HepG2 (cell line): Measurements from ENCODE around the gene POC1A. TPM values are rescaled to one million over a fixed set of nuclear protein-coding genes. Genes with fewer than 3 reads are reported as not detected.

Source experiments
- EEA1 ChIP-seq: sonication (generic); formaldehyde crosslinking; IDR thresholded peaks from 2 replicates; pipeline ENCODE4 v1.5.1; 2020; ENCODE audit warnings: mild to moderate bottlenecking, missing genetic modification reagents, borderline replicate concordance
- FOXC1 ChIP-seq: sonication (generic); formaldehyde crosslinking; IDR thresholded peaks from 2 replicates; pipeline ENCODE4 v1.8.0; 2022; ENCODE audit warnings: mild to moderate bottlenecking, missing genetic modification reagents, borderline replicate concordance
- FOXK2 ChIP-seq: fragments of 450-650 bp; IDR thresholded peaks from 2 replicates; pipeline ENCODE4 v1.6.1; 2016
- HIVEP1 ChIP-seq: sonication (generic); formaldehyde crosslinking; IDR thresholded peaks from 2 replicates; pipeline ENCODE4 v1.4.0; 2020; ENCODE audit warnings: mild to moderate bottlenecking, missing genetic modification reagents
- KAT8 ChIP-seq: IDR thresholded peaks from 2 replicates; pipeline ENCODE4 v1.6.1; 2016; ENCODE audit warnings: missing genetic modification reagents, missing compliant biosample characterization
- MAZ ChIP-seq, 2 experiments: sonication (generic) in 1 of 2; formaldehyde crosslinking in 1 of 2; IDR thresholded peaks; 2 replicates each; pipeline versions ENCODE4 v1.5.0 to v1.6.1; 2012 to 2020; ENCODE audit warnings: low read depth in 2 of 2, mild to moderate bottlenecking in 2 of 2, borderline replicate concordance in 1 of 2, improper control_type of control experiment in 1 of 2, low read length in 1 of 2, missing genetic modification reagents in 1 of 2, moderate library complexity in 1 of 2
- NCOR1 ChIP-seq: fragments of 200-600 bp; sonication (generic); IDR thresholded peaks from 2 replicates; pipeline ENCODE4 v1.7.0; 2017; ENCODE audit warnings: antibody characterized with exemption, low read length, borderline replicate concordance
- NR2F1 ChIP-seq, 2 experiments: fragments of 450-650 bp in 1 of 2; formaldehyde crosslinking in 1 of 2; IDR thresholded peaks; 2 replicates each; pipeline versions ENCODE4 v1.5.0 to v1.6.1; 2016 to 2020; ENCODE audit warnings: mild to moderate bottlenecking in 1 of 2, missing compliant biosample characterization in 1 of 2, missing genetic modification reagents in 1 of 2, moderate library complexity in 1 of 2
- RFXAP ChIP-seq: sonication (generic); formaldehyde crosslinking; IDR thresholded peaks from 2 replicates; pipeline ENCODE4 v1.4.0; 2020; ENCODE audit warnings: missing genetic modification reagents, borderline replicate concordance
- ZBTB7A ChIP-seq: sonication (generic); formaldehyde crosslinking; IDR thresholded peaks from 2 replicates; pipeline ENCODE4 v1.8.0; 2022; ENCODE audit warnings: mild to moderate bottlenecking, missing genetic modification reagents
- ZNF326 ChIP-seq: sonication (generic); formaldehyde crosslinking; IDR thresholded peaks from 2 replicates; pipeline ENCODE4 v1.4.0; 2020; ENCODE audit warnings: missing genetic modification reagents, borderline replicate concordance
- ZNF44 ChIP-seq: sonication (generic); formaldehyde crosslinking; IDR thresholded peaks from 2 replicates; pipeline ENCODE4 v1.5.1; 2020; ENCODE audit warnings: mild to moderate bottlenecking, missing genetic modification reagents
- ZNF446 ChIP-seq: sonication (generic); formaldehyde crosslinking; IDR thresholded peaks from 2 replicates; pipeline ENCODE4 v1.5.0; 2020; ENCODE audit warnings: mild to moderate bottlenecking, missing genetic modification reagents
- ZNF713 ChIP-seq: sonication (generic); formaldehyde crosslinking; IDR thresholded peaks from 2 replicates; pipeline ENCODE4 v1.4.0; 2020; ENCODE audit warnings: mild to moderate bottlenecking, missing genetic modification reagents
- polyA plus RNA-seq, 8 experiments: library from polyadenylated mRNA; depleted of rRNA in 3 of 8; stranded (reverse) in 7 of 8; unstranded in 1 of 8; fragments of >200 nt; fragmentation: Illumina TruSeq in 4 of 8; extraction: Trizol in 4 of 8; gene quantifications; 2 replicates each; pipeline versions ENCODE4 v1.2.1 to v1.2.3, GENCODE V29; 2011 to 2016; ENCODE audit warnings: low read depth in 4 of 8, missing spikeins in 1 of 8, mixed read lengths in 1 of 8; ENCODE audit not compliant: insufficient read depth in 1 of 8
- total RNA-seq, 5 experiments: library from RNA; depleted of rRNA; stranded (reverse); fragments of >200 nt; fragmentation: Illumina TruSeq; extraction: Trizol; gene quantifications; 2 replicates each; pipeline ENCODE4 v1.2.3, GENCODE V29; 2016; ENCODE audit warnings: low read depth in 1 of 5
- TF ChIP-seq, protein P1 (sequence below): sonication (generic); formaldehyde crosslinking; IDR thresholded peaks from 2 replicates; pipeline ENCODE4 v1.5.0; 2020; ENCODE audit warnings: missing genetic modification reagents
- TF ChIP-seq, protein P2 (sequence below): sonication (generic); formaldehyde crosslinking; IDR thresholded peaks from 2 replicates; pipeline ENCODE4 v1.5.0; 2020; ENCODE audit warnings: missing genetic modification reagents, mild to moderate bottlenecking, borderline replicate concordance
- TF ChIP-seq, protein P3 (sequence below): sonication (generic); formaldehyde crosslinking; IDR thresholded peaks from 2 replicates; pipeline ENCODE4 v1.5.1; 2020; ENCODE audit warnings: mild to moderate bottlenecking, missing genetic modification reagents, moderate library complexity
- TF ChIP-seq, protein P4 (sequence below): sonication (generic); formaldehyde crosslinking; IDR thresholded peaks from 2 replicates; pipeline ENCODE4 v1.4.0; 2020; ENCODE audit warnings: missing genetic modification reagents, mild to moderate bottlenecking, borderline replicate concordance
- TF ChIP-seq, protein P5 (sequence below): sonication (generic); formaldehyde crosslinking; IDR thresholded peaks from 2 replicates; pipeline ENCODE4 v1.4.0; 2020; ENCODE audit warnings: mild to moderate bottlenecking, missing genetic modification reagents, borderline replicate concordance

The POC1A gene
- total and polyA plus RNA-seq, 2 of the 13 experiments (the other 11 are each of a cell fraction or from before 2014, with no cell fraction given): 14.6 to 20.0 TPM

DNA sequence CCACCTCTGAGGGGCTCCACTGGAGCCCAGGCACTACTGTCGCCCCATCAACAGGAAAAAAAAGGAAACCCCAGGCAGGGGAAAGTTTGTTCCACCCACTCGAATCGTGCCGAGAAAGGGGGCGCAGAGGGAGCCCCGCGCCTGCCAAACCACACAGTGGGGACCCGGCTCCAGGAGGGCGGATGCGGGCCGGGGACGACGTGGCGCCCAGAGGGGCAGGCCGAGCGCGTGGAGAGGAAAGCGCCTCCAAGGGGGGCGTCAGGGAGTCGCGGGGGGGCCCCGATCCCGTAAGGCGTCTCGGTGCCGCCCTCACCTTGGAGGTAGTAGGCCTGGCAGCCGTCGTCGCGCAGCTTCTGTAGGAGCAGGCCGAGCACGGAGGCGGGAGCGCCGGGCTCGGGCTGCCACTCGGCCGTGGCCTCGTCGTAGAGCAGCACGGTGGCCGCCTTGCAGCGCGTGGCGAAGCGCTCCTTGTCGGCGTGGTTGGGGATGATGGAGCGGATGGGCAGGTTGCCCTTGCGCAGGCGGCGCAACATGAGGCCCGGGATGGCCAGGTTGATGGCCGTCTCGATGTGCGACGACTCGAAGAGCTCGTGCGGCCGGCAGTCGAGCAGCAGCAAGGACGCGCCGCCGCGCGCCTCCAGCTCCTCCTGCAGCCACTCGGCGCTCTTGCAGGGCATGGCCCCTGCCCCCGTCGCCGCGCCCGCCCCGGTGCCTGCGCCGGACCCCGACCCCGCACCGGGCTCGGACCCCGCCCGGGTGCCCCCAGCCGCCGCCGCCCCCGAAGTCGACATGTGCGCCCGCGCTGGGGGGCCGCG is 98.5 kb downstream of the POC1A start (continued):
- TF ChIP-seq HIVEP1 (CRISPR knock-in tag) (peak; percentile 76; the same call in 1 of the 2 replicates), NCOR1 (no peak), RFXAP (CRISPR knock-in tag) (peak; percentile 68; the same call in 1 of the 2 replicates), ZNF326 (CRISPR knock-in tag) (no peak), MAZ (IDR thresholded peaks at IDR 0.05; ENCODE audit: borderline replicate concordance, low read depth, low read length) (no peak), MAZ (CRISPR knock-in tag; IDR thresholded peaks at IDR 0.05; ENCODE audit: low read depth) (peak; percentile 20; the same call in 1 of the 2 replicates), FOXK2 (no peak), ZNF44 (peak; percentile 61; the same call in 1 of the 2 replicates), EEA1 (peak; percentile 94), ZBTB7A (CRISPR knock-in tag) (peak; percentile 91), ZNF446 (CRISPR knock-in tag) (peak; percentile 86), KAT8 (CRISPR knock-in tag) (peak; percentile 38; the same call in 1 of the 2 replicates), ZNF713 (CRISPR knock-in tag) (no peak), FOXC1 (peak; percentile 95), NR2F1 (CRISPR knock-in tag; IDR thresholded peaks at IDR 0.05) (no peak)
- TF ChIP-seq, protein P1, sequence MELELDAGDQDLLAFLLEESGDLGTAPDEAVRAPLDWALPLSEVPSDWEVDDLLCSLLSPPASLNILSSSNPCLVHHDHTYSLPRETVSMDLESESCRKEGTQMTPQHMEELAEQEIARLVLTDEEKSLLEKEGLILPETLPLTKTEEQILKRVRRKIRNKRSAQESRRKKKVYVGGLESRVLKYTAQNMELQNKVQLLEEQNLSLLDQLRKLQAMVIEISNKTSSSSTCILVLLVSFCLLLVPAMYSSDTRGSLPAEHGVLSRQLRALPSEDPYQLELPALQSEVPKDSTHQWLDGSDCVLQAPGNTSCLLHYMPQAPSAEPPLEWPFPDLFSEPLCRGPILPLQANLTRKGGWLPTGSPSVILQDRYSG (CRISPR knock-in tag): peak; percentile 81; the same call in 1 of the 2 replicates
- TF ChIP-seq, protein P2, sequence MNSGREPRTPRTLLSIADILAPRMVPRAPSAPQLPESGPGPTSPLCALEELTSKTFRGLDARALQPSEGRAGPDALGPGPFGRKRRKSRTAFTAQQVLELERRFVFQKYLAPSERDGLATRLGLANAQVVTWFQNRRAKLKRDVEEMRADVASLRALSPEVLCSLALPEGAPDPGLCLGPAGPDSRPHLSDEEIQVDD (CRISPR knock-in tag): peak; percentile 78; the same call in 1 of the 2 replicates
- TF ChIP-seq, protein P3, sequence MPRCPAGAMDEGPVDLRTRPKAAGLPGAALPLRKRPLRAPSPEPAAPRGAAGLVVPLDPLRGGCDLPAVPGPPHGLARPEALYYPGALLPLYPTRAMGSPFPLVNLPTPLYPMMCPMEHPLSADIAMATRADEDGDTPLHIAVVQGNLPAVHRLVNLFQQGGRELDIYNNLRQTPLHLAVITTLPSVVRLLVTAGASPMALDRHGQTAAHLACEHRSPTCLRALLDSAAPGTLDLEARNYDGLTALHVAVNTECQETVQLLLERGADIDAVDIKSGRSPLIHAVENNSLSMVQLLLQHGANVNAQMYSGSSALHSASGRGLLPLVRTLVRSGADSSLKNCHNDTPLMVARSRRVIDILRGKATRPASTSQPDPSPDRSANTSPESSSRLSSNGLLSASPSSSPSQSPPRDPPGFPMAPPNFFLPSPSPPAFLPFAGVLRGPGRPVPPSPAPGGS (CRISPR knock-in tag): peak; percentile 88
- TF ChIP-seq, protein P4, sequence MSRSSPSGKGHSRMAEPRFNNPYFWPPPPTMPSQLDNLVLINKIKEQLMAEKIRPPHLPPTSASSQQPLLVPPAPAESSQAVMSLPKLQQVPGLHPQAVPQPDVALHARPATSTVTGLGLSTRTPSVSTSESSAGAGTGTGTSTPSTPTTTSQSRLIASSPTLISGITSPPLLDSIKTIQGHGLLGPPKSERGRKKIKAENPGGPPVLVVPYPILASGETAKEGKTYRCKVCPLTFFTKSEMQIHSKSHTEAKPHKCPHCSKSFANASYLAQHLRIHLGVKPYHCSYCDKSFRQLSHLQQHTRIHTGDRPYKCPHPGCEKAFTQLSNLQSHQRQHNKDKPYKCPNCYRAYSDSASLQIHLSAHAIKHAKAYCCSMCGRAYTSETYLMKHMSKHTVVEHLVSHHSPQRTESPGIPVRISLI (CRISPR knock-in tag): peak; percentile 33; the same call in 1 of the 2 replicates
- TF ChIP-seq, protein P5, sequence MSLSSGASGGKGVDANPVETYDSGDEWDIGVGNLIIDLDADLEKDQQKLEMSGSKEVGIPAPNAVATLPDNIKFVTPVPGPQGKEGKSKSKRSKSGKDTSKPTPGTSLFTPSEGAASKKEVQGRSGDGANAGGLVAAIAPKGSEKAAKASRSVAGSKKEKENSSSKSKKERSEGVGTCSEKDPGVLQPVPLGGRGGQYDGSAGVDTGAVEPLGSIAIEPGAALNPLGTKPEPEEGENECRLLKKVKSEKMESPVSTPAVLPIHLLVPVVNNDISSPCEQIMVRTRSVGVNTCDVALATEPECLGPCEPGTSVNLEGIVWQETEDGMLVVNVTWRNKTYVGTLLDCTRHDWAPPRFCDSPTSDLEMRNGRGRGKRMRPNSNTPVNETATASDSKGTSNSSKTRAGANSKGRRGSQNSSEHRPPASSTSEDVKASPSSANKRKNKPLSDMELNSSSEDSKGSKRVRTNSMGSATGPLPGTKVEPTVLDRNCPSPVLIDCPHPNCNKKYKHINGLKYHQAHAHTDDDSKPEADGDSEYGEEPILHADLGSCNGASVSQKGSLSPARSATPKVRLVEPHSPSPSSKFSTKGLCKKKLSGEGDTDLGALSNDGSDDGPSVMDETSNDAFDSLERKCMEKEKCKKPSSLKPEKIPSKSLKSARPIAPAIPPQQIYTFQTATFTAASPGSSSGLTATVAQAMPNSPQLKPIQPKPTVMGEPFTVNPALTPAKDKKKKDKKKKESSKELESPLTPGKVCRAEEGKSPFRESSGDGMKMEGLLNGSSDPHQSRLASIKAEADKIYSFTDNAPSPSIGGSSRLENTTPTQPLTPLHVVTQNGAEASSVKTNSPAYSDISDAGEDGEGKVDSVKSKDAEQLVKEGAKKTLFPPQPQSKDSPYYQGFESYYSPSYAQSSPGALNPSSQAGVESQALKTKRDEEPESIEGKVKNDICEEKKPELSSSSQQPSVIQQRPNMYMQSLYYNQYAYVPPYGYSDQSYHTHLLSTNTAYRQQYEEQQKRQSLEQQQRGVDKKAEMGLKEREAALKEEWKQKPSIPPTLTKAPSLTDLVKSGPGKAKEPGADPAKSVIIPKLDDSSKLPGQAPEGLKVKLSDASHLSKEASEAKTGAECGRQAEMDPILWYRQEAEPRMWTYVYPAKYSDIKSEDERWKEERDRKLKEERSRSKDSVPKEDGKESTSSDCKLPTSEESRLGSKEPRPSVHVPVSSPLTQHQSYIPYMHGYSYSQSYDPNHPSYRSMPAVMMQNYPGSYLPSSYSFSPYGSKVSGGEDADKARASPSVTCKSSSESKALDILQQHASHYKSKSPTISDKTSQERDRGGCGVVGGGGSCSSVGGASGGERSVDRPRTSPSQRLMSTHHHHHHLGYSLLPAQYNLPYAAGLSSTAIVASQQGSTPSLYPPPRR (CRISPR knock-in tag): 0 out of 2 replicates have a peak, but pooled peaks have one; percentile 33
